GM12891 (cell line): ENCODE results near the gene CXCR2.

Experiments used
- POLR2A ChIP-seq: IDR thresholded peaks from 2 replicates; pipeline ENCODE4 v1.6.1; 2011; ENCODE audit warnings: low read depth, low read length, control low read depth
- POLR2AphosphoS5 ChIP-seq: IDR thresholded peaks from 2 replicates; pipeline ENCODE4 v1.6.1; 2011; ENCODE audit warnings: low read depth, low read length, control low read depth
- SPI1 ChIP-seq: IDR thresholded peaks from 2 replicates; pipeline ENCODE4 v1.6.1; 2011; ENCODE audit warnings: low read depth, low read length, control low read depth
- TAF1 ChIP-seq: IDR thresholded peaks from 2 replicates; pipeline ENCODE4 v1.6.1; 2011; ENCODE audit warnings: low read depth, low read length, control low read depth

GRCh38 chr2:218081063-218081462 lies 44.8 kb upstream of the CXCR2 start:
- no peak for TF ChIP-seq POLR2A
- TF ChIP-seq TAF1 = no peak
- no peak for TF ChIP-seq POLR2AphosphoS5
- peak; percentile 100 for TF ChIP-seq SPI1
